Neuronal stem cell (in vitro differentiated cells): ENCODE results near the gene PLEKHA5.

ENCODE experiments used
- DNase-seq: peaks from one replicate; pipeline ENCODE4 v3.0.0-alpha.2; 2013; ENCODE audit warnings: low spot score
- H2AFZ ChIP-seq: one replicate; pipeline ENCODE4 v1.6.1; 2013; ENCODE audit warnings: mild to moderate bottlenecking, low read length, inconsistent platforms
- H2AK5ac ChIP-seq: 2 replicates; pipeline ENCODE4 v1.6.1; 2013; ENCODE audit warnings: low read depth, mild to moderate bottlenecking, inconsistent platforms, low read length, moderate library complexity, mixed read lengths
- H2BK120ac ChIP-seq: 2 replicates; pipeline ENCODE4 v1.6.1; 2013; ENCODE audit warnings: low read depth, mild to moderate bottlenecking, inconsistent platforms, low read length, moderate library complexity, mixed read lengths
- H2BK12ac ChIP-seq: one replicate; pipeline ENCODE4 v1.6.1; 2013; ENCODE audit warnings: low read length, inconsistent platforms
- H2BK15ac ChIP-seq: 2 replicates; pipeline ENCODE4 v1.6.1; 2013; ENCODE audit warnings: mild to moderate bottlenecking, low read length, inconsistent platforms, mixed read lengths
- H2BK5ac ChIP-seq: one replicate; pipeline ENCODE4 v1.6.1; 2013; ENCODE audit warnings: inconsistent platforms, mild to moderate bottlenecking, low read length, moderate library complexity
- H3K14ac ChIP-seq: one replicate; pipeline ENCODE4 v1.6.1; 2013; ENCODE audit warnings: low read length, inconsistent platforms
- H3K18ac ChIP-seq: 2 replicates; pipeline ENCODE4 v1.6.1; 2013; ENCODE audit warnings: low read length, inconsistent platforms
- H3K23ac ChIP-seq: 2 replicates; pipeline ENCODE4 v1.6.1; 2013; ENCODE audit warnings: low read depth, mild to moderate bottlenecking, mixed read lengths, low read length, inconsistent platforms; ENCODE audit not compliant: poor library complexity
- H3K27ac ChIP-seq: replicated peaks from 3 replicates; pipeline ENCODE4 v1.5.1; 2013; ENCODE audit warnings: low read length, inconsistent platforms
- H3K27me3 ChIP-seq, 3 experiments: 2 replicates each; pipeline ENCODE4 v1.6.1; 2013; ENCODE audit warnings: low read length in 3 of 3, mild to moderate bottlenecking in 2 of 3, inconsistent platforms in 1 of 3, low read depth in 1 of 3, mixed read lengths in 1 of 3, moderate library complexity in 1 of 3; ENCODE audit not compliant: control insufficient read depth in 3 of 3, insufficient read depth in 3 of 3
- H3K36me3 ChIP-seq, 2 donors: replicated peaks in 1 of 2; 2 replicates each; pipeline ENCODE4 v1.6.1; 2013; ENCODE audit warnings: low read length in 2 of 2; ENCODE audit not compliant: control insufficient read depth in 2 of 2, insufficient read depth in 2 of 2
- H3K4ac ChIP-seq: 2 replicates; pipeline ENCODE4 v1.6.1; 2013; ENCODE audit warnings: inconsistent platforms, mild to moderate bottlenecking, low read length, moderate library complexity
- H3K4me1 ChIP-seq, 2 donors: 1 replicate in 1 of 2; 2 replicates in 1 of 2; pipeline ENCODE4 v1.6.1; 2013; ENCODE audit warnings: low read length in 2 of 2, low read depth in 1 of 2; ENCODE audit not compliant: control insufficient read depth in 2 of 2, insufficient read depth in 1 of 2
- H3K4me2 ChIP-seq: one replicate; pipeline ENCODE4 v1.6.1; 2013; ENCODE audit warnings: mild to moderate bottlenecking, low read length, inconsistent platforms; ENCODE audit not compliant: insufficient read depth, poor library complexity, severe bottlenecking
- H3K4me3 ChIP-seq, 2 donors: 2 replicates each; pipeline ENCODE4 v1.5.1; 2013; ENCODE audit warnings: low read length in 2 of 2, mild to moderate bottlenecking in 2 of 2, inconsistent platforms in 1 of 2, moderate library complexity in 1 of 2
- H3K79me1 ChIP-seq: one replicate; pipeline ENCODE4 v1.6.1; 2013; ENCODE audit warnings: low read depth, mild to moderate bottlenecking, inconsistent platforms, low read length, moderate library complexity
- H3K9ac ChIP-seq: one replicate; pipeline ENCODE4 v1.6.1; 2013; ENCODE audit warnings: mild to moderate bottlenecking, low read depth, low read length, inconsistent platforms; ENCODE audit not compliant: poor library complexity
- H3K9me3 ChIP-seq, 2 donors: replicated peaks in 1 of 2; 2 replicates each; pipeline versions ENCODE3 to v1.6.1; 2013; ENCODE audit warnings: low read length in 2 of 2, mild to moderate bottlenecking in 2 of 2, inconsistent platforms in 1 of 2, low read depth in 1 of 2, mixed read lengths in 1 of 2, moderate library complexity in 1 of 2; ENCODE audit not compliant: control insufficient read depth in 2 of 2, insufficient read depth in 1 of 2
- H4K8ac ChIP-seq: one replicate; pipeline ENCODE4 v1.6.1; 2013; ENCODE audit warnings: low read depth, mild to moderate bottlenecking, inconsistent platforms, low read length, moderate library complexity
- H4K91ac ChIP-seq: one replicate; pipeline ENCODE4 v1.6.1; 2013; ENCODE audit warnings: low read length, low read depth, mild to moderate bottlenecking, inconsistent platforms; ENCODE audit not compliant: poor library complexity
- WGBS, 2 donors: extraction: QIAGEN DNeasy Blood & Tissue Kit; methylation state at CpG; one replicate each; pipeline ENCODE4 v1.1.7; 2013; ENCODE audit warnings: missing lambda C conversion rate in 2 of 2, mixed read lengths in 1 of 2; ENCODE audit not compliant: insufficient read length in 2 of 2, insufficient replicate concordance in 1 of 2; ENCODE audit errors: extremely low coverage in 2 of 2; 5-methylcytosine and 5-hydroxymethylcytosine counted together

PLEKHA5 gene

DNA sequence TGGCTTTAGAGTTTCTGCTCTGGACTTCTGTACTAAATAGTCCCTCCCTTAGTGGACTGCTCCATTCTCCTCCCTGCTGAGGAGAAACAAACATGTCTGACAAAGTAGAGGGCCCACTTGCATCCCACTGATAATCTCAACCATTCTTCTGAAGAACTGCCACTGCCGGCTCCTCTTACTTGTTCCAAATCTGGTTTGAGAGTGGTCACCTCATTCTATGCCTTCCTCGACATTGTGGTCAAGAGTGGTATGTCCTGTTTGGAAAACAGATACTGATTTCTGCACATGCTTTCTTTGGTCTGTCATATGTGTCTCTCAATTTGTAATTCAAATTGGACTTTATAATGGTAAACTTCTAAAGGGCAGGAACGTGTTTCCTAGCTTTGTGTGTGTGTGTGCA, 36.3 kb upstream of the PLEKHA5 start:
- no peak overlapping the region for H3K27ac ChIP-seq
- no peak overlapping the region for H3K4me3 ChIP-seq
- H3K27me3 ChIP-seq, result no peaks in the 10 kb centered on the region
- no peak overlapping the region for H4K91ac ChIP-seq
- no peak overlapping the region for H2BK120ac ChIP-seq
- H3K23ac ChIP-seq, result no peak overlapping the region
- H3K9ac ChIP-seq, result no peak overlapping the region
- H3K79me1 ChIP-seq, result no peaks in the 10 kb centered on the region
- H2BK12ac ChIP-seq, result no peak overlapping the region
- no peak overlapping the region for H3K14ac ChIP-seq
- H2AK5ac ChIP-seq, result no peak overlapping the region
- no peak overlapping the region for H4K8ac ChIP-seq
- peaks cover 0 to 3% of the 10 kb centered on the region in 2 donors for H3K9me3 ChIP-seq
- H3K4me1 ChIP-seq, result no peaks in the 10 kb centered on the region
- no peak overlapping the region for H3K18ac ChIP-seq
- DNase-seq, result no peak
- no peak overlapping the region for H2BK5ac ChIP-seq
- no peaks in the 10 kb centered on the region for H3K36me3 ChIP-seq
- H2BK15ac ChIP-seq, result no peak overlapping the region
- WGBS, 2 donors, result no CpG with 5 or more reads among the region's 3 CpGs
- H3K4ac ChIP-seq, result no peak overlapping the region
- no peak overlapping the region for H3K4me2 ChIP-seq
- peak overlapping the region; percentile 66 for H2AFZ ChIP-seq

GRCh38 chr12:19095331-19095730, 34.2 kb upstream of the PLEKHA5 start:
- no peak overlapping the region for H3K4ac ChIP-seq
- H3K23ac ChIP-seq, result no peak overlapping the region
- no peak overlapping the region for H3K4me3 ChIP-seq
- H3K27ac ChIP-seq, result no peak overlapping the region
- H3K9ac ChIP-seq, result no peak overlapping the region
- no peaks in the 10 kb centered on the region for H3K9me3 ChIP-seq
- no peak for DNase-seq
- H3K4me1 ChIP-seq, result no peaks in the 10 kb centered on the region
- no peaks in the 10 kb centered on the region for H3K36me3 ChIP-seq
- no peak overlapping the region for H2AK5ac ChIP-seq
- no peaks in the 10 kb centered on the region for H3K79me1 ChIP-seq
- H2BK15ac ChIP-seq, result no peak overlapping the region
- H3K14ac ChIP-seq, result no peak overlapping the region
- H2BK120ac ChIP-seq, result no peak overlapping the region
- H3K18ac ChIP-seq, result no peak overlapping the region
- no peak overlapping the region for H2BK5ac ChIP-seq
- no peak overlapping the region for H2BK12ac ChIP-seq
- WGBS, 2 donors, result no CpG with 5 or more reads among the region's 3 CpGs
- H3K27me3 ChIP-seq, result no peaks in the 10 kb centered on the region
- no peak overlapping the region for H4K91ac ChIP-seq
- H4K8ac ChIP-seq, result no peak overlapping the region
- H3K4me2 ChIP-seq, result no peak overlapping the region
- H2AFZ ChIP-seq, result no peak overlapping the region

GRCh38 chr12:19095756-19096480, 33.6 kb upstream of the PLEKHA5 start:
- H3K4me1 ChIP-seq, result no peaks in the 10 kb centered on the region
- no peak overlapping the region for H4K91ac ChIP-seq
- no peak overlapping the region for H2BK12ac ChIP-seq
- no peak overlapping the region for H3K4me3 ChIP-seq
- no peaks in the 10 kb centered on the region for H3K79me1 ChIP-seq
- H2BK15ac ChIP-seq, result no peak overlapping the region
- H2BK120ac ChIP-seq, result no peak overlapping the region
- no peak overlapping the region for H3K4me2 ChIP-seq
- H3K23ac ChIP-seq, result no peak overlapping the region
- no peak for DNase-seq
- no peak overlapping the region for H2AFZ ChIP-seq
- H3K14ac ChIP-seq, result no peak overlapping the region
- WGBS, 2 donors, result no CpG with 5 or more reads among the region's 8 CpGs
- no peak overlapping the region for H3K18ac ChIP-seq
- H3K9ac ChIP-seq, result no peak overlapping the region
- no peaks in the 10 kb centered on the region for H3K9me3 ChIP-seq
- H4K8ac ChIP-seq, result no peak overlapping the region
- H3K36me3 ChIP-seq, result no peaks in the 10 kb centered on the region
- H3K27me3 ChIP-seq, result no peaks in the 10 kb centered on the region
- no peak overlapping the region for H3K27ac ChIP-seq
- H2AK5ac ChIP-seq, result no peak overlapping the region
- no peak overlapping the region for H3K4ac ChIP-seq
- H2BK5ac ChIP-seq, result no peak overlapping the region

- Histone ChIP-seq H3K18ac (no peak overlapping the region), H4K8ac (no peak overlapping the region), H3K9ac (no peak overlapping the region), H3K4ac (no peak overlapping the region), H3K79me1 (no peaks in the 10 kb centered on the region), H3K9me3 (no peaks in the 10 kb centered on the region), H2BK15ac (no peak overlapping the region), H2AK5ac (no peak overlapping the region), H2BK120ac (no peak overlapping the region), H3K4me3 (no peak overlapping the region), H3K27me3 (no peaks in the 10 kb centered on the region), H3K36me3 (no peaks in the 10 kb centered on the region), H4K91ac (no peak overlapping the region), H3K27ac (no peak overlapping the region), H3K4me1 (no peaks in the 10 kb centered on the region), H3K4me2 (no peak overlapping the region), H2BK5ac (no peak overlapping the region), H3K23ac (no peak overlapping the region), H2BK12ac (no peak overlapping the region), H3K14ac (no peak overlapping the region), H2AFZ (no peak overlapping the region)
- no peak for DNase-seq
- WGBS, 2 donors, result no CpG with 5 or more reads among the region's 3 CpGs
Observed at GRCh38 chr12:19105463-19105862, 24.1 kb upstream of the PLEKHA5 start.
